K562 (cell line): ENCODE measurements around the gene EGFL6. TPM values are rescaled to one million over a fixed set of nuclear protein-coding genes. Genes with fewer than 3 reads are reported as not detected.

Source experiments
- CREM ChIP-seq: IDR thresholded peaks from 2 replicates; pipeline ENCODE4 v1.6.1; 2014; ENCODE audit warnings: antibody characterized with exemption, low read depth
- FOXA3 ChIP-seq, 2 experiments: fragments of 450-650 bp in 1 of 2; sonication (generic) in 1 of 2; formaldehyde crosslinking; IDR thresholded peaks in 1 of 2; conservative IDR thresholded peaks in 1 of 2; 2 replicates each; pipeline versions ENCODE4 v1.4.0 to v1.8.0; 2020 to 2022; ENCODE audit warnings: mild to moderate bottlenecking in 2 of 2, missing genetic modification reagents in 1 of 2
- MCM7 ChIP-seq, 2 experiments: fragments of 450-650 bp; IDR thresholded peaks; 2 replicates each; pipeline ENCODE4 v1.6.1; 2016 to 2018
- MNT ChIP-seq, 2 experiments: fragments of 450-650 bp; conservative IDR thresholded peaks; 2 replicates each; pipeline ENCODE4 v1.6.1; 2017; ENCODE audit warnings: mild to moderate bottlenecking in 2 of 2, moderate library complexity in 2 of 2
- RB1 ChIP-seq: fragments of 450-650 bp; IDR thresholded peaks from 2 replicates; pipeline ENCODE4 v1.6.1; 2017; ENCODE audit warnings: low read depth, mild to moderate bottlenecking
- ZBTB11 ChIP-seq, 3 experiments: fragments of 200-800 bp in 1 of 3; fragments of 250-450 bp in 1 of 3; fragments of 450-650 bp in 1 of 3; sonication (Bioruptor Pico) in 1 of 3; sonication (Bioruptor generic) in 1 of 3; formaldehyde crosslinking in 1 of 3; IDR thresholded peaks; 2 replicates each; pipeline versions ENCODE4 v1.6.1 to v1.8.0; 2016 to 2022; ENCODE audit warnings: mild to moderate bottlenecking in 2 of 3, missing genetic modification characterization in 2 of 3, missing compliant biosample characterization in 1 of 3, moderate library complexity in 1 of 3
- ZBTB40 ChIP-seq, 2 experiments: fragments of 450-650 bp in 1 of 2; sonication (generic) in 1 of 2; formaldehyde crosslinking in 1 of 2; IDR thresholded peaks; 2 replicates each; pipeline versions ENCODE4 v1.7.1 to v1.9.0; 2016 to 2022; ENCODE audit warnings: inconsistent platforms in 1 of 2, mild to moderate bottlenecking in 1 of 2, missing genetic modification reagents in 1 of 2
- polyA plus RNA-seq, 8 experiments: library from polyadenylated mRNA; depleted of rRNA in 4 of 8; stranded (reverse) in 5 of 8; unstranded in 3 of 8; fragments of >200 nt; fragmentation: Nextera tagmentation in 2 of 8; fragmentation: Illumina TruSeq in 1 of 8; extraction: Ambion mirVana in 2 of 8; extraction: Trizol in 1 of 8; gene quantifications; 2 replicates each; pipeline versions ENCODE4 v1.2.1 to v1.2.3, GENCODE V29; 2011 to 2014; ENCODE audit warnings: inconsistent platforms in 1 of 8, missing spikeins in 1 of 8
- total RNA-seq, 7 experiments: library from RNA; depleted of rRNA in 6 of 7; stranded (reverse); fragments of >200 nt in 6 of 7; fragmentation: Illumina TruSeq in 2 of 7; extraction: Trizol in 2 of 7; gene quantifications; 2 replicates each; pipeline versions ENCODE4 v1.2.1 to v1.2.3, GENCODE V29; 2011 to 2021; ENCODE audit warnings: low replicate concordance in 1 of 7

Gene EGFL6
- total and polyA plus RNA-seq, 9 of the 15 experiments (the other 6 are each of a cell fraction or from before 2014, with no cell fraction given) = 0.01 TPM; not detected in 8

- TF ChIP-seq MNT (conservative IDR thresholded peaks at IDR 0.05) (peak; percentile 77 to 80), ZBTB11 (CRISPR knock-in tag; IDR thresholded peaks at IDR 0.05) (peak in 1 of 3 experiments; percentile 89; a peak in 2 of 6 replicates), RB1 (0 out of 2 replicates have a peak, but pooled peaks have one; percentile 35), CREM (peak; percentile 63), FOXA3 (CRISPR knock-in tag; conservative IDR thresholded peaks at IDR 0.05 in 1 of 2, IDR thresholded peaks at IDR 0.05 in 1 of 2) (peak in 1 of 2 experiments; percentile 75; a peak in 1 of 4 replicates), ZBTB40 (IDR thresholded peaks at IDR 0.05) (peak; percentile 83), ZBTB40 (CRISPR knock-in tag; IDR thresholded peaks at IDR 0.05) (no peak), MCM7 (IDR thresholded peaks at IDR 0.05) (no peak)
Observed at GRCh38 chrX:13652850-13653693, 83.7 kb downstream of the EGFL6 start, which contains the start of gene TCEANC (continued).
